ENCODE results near the gene MAN1A1.
"Not testable (repeated sequence)": the region's sequence is repeated elsewhere in the genome, so short reads cannot be mapped to it uniquely, and the experiment has no call there.

MAN1A1 gene

GRCh38 chr6:119349361-119350201 is at the start of gene MAN1A1:
Gene MAN1A1, minus strand, starts transcription at chr6:119349761. Its CDS starts 696 bp downstream, at chr6:119349065.
- no peak for DNase-seq

- no peak for DNase-seq
Observed at GRCh38 chr6:119395192-119395591, 45.6 kb upstream of the MAN1A1 start.

- no peak for DNase-seq
Observed at GRCh38 chr6:119390247-119390793, 40.8 kb upstream of the MAN1A1 start.

- DNase-seq = no peak
Observed at GRCh38 chr6:119385994-119386393, 36.4 kb upstream of the MAN1A1 start.

GRCh38 chr6:119384444-119384843 is 34.9 kb upstream of the MAN1A1 start:
- no peak for DNase-seq

GRCh38 chr6:119379809-119380208 is 30.2 kb upstream of the MAN1A1 start:
- DNase-seq = no peak

GRCh38 chr6:119377043-119377442 is 27.5 kb upstream of the MAN1A1 start:
- not testable (repeated sequence) for DNase-seq

GRCh38 chr6:119370080-119370479 is 20.5 kb upstream of the MAN1A1 start:
- no peak for DNase-seq

- DNase-seq = no peak
Observed at GRCh38 chr6:119368921-119369320, 19.4 kb upstream of the MAN1A1 start.

GRCh38 chr6:119361209-119361608 is 11.6 kb upstream of the MAN1A1 start:
- DNase-seq = no peak

GRCh38 chr6:119360262-119360915 is 10.8 kb upstream of the MAN1A1 start:
- no peak for DNase-seq

GRCh38 chr6:119355890-119356289 is 6.3 kb upstream of the MAN1A1 start:
- no peak for DNase-seq

- DNase-seq = no peak
Observed at GRCh38 chr6:119355157-119355556, 5.6 kb upstream of the MAN1A1 start.

GRCh38 chr6:119353696-119354095 is 4.1 kb upstream of the MAN1A1 start:
- DNase-seq = no peak

GRCh38 chr6:119352001-119352400 is 2.4 kb upstream of the MAN1A1 start:
- DNase-seq = no peak

- DNase-seq = no peak
Observed at GRCh38 chr6:119350952-119351372, 1.4 kb upstream of the MAN1A1 start.

- DNase-seq = no peak
Observed at GRCh38 chr6:119350202-119350951, 816 bp upstream of the MAN1A1 start.

- DNase-seq = no peak
Observed at GRCh38 chr6:119348748-119349360, 707 bp downstream of the MAN1A1 start.

GRCh38 chr6:119348096-119348747 is 1.3 kb downstream of the MAN1A1 start:
- no peak for DNase-seq

GRCh38 chr6:119347466-119348095 is 2.0 kb downstream of the MAN1A1 start:
- no peak for DNase-seq

- DNase-seq = no peak
Observed at GRCh38 chr6:119346936-119347335, 2.6 kb downstream of the MAN1A1 start.

- DNase-seq = no peak
Observed at GRCh38 chr6:119346450-119346849, 3.1 kb downstream of the MAN1A1 start.
